ENCODE measurements around the gene RADIL.
"Not testable (repeated sequence)": the region's sequence is repeated elsewhere in the genome, so short reads cannot be mapped to it uniquely, and the experiment has no call there.

Gene RADIL

DNA sequence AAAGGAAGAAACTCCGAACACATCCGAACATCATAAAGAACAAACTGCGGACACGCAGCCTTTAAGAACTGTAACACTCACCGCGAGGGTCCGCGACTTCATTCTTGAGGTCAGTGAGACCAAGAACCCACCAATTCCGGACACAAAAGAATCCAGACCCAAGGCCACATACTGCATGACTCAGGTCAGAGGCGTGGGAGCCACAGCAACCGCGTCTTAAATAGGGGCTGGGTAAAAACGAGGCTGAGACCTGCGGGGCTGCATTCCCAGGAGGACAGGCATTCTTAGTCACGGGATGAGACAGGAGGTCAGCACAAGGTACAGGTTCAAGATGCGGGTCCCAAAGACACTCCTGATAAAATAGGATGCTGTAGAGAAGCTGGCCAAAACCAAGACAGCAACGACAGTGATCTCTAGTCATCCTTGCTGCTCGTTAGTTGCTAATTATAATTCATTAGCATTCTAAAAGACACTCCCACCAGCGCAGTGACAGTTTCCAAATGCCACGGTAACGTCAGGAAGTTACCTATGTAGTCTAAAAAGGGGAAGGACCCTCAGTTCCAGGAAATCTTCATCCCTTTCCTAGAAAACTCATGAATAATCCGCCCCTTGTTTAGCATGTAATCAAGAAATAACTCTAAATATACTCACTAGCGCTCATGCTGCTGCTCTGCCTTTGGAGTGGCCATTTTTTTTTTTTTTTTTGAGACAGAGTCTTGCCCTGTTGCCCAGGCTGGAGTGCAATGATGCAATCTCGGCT, 88.7 kb downstream of the RADIL start:
- no peak for TF ChIP-seq CTCF (IDR thresholded peaks at IDR 0.05; ENCODE audit: borderline replicate concordance, control extremely low read depth, extremely low read depth, insufficient read depth, missing control alignments)
- in situ Hi-C loops (cut with MboI; ENCODE audit: low sequenced_read_pairs, unreplicated experiment): loop anchor here (10.0 kb wide), 1 partner anchor 290 kb away; no protein-coding TSS in a partner anchor
- DNase-seq (ENCODE audit: low spot score): no peak

DNA sequence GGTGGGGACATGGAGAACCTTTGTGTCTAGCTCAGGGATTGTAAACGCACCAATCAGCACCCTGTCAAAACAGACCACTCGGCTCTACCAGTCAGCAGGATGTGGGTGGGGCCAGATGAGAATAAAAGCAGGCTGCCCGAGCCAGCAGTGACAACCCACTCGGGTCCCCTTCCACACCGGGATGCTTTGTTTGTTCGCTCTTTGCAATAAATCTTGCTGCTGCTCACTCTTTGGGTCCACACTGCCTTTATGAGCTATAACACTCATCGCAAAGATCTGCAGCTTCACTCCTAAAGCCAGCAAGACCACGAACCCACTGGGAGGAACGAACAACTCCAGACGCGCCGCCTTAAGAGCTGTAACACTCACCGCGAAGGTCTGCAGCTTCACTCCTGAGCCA, 89.3 kb downstream of the RADIL start:
- in situ Hi-C loops (cut with MboI; ENCODE audit: low sequenced_read_pairs, unreplicated experiment): loop anchor here (10.0 kb wide), 1 partner anchor 291 kb away; no protein-coding TSS in a partner anchor
- DNase-seq (ENCODE audit: low spot score): not testable (repeated sequence)

DNA sequence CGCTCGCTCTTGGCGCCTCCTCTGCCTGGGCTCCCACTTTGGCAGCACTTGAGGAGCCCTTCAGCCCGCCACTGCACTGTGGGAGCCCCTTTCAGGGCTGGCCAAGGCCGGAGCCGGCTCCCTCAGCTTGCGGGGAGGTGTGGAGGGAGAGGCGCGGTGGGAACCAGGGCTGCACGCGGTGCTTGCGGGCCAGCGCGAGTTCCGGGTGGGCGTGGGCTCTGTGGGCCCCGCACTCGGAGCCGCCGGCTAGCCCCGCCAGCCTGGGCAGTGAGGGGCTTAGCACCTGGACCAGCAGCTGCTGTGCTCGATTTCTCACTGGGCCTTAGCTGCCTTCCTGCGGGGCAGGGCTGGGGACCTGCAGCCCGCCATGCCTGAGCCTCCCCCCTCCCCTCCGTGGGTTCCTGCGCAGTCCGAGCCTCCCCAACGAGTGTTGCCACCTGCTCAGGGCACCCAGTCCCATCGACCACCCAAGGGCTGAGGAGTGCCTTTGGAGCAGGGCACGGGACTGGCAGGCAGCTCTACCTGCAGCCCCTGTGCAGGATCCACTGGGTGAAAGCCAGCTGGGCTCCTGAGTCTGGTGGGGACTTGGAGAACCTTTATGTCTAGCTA, 90.0 kb downstream of the RADIL start:
- in situ Hi-C loops (cut with MboI; ENCODE audit: low sequenced_read_pairs, unreplicated experiment): loop anchor here (10.0 kb wide), 1 partner anchor 291 kb away; no protein-coding TSS in a partner anchor
- not testable (repeated sequence) for DNase-seq (ENCODE audit: low spot score)

DNA sequence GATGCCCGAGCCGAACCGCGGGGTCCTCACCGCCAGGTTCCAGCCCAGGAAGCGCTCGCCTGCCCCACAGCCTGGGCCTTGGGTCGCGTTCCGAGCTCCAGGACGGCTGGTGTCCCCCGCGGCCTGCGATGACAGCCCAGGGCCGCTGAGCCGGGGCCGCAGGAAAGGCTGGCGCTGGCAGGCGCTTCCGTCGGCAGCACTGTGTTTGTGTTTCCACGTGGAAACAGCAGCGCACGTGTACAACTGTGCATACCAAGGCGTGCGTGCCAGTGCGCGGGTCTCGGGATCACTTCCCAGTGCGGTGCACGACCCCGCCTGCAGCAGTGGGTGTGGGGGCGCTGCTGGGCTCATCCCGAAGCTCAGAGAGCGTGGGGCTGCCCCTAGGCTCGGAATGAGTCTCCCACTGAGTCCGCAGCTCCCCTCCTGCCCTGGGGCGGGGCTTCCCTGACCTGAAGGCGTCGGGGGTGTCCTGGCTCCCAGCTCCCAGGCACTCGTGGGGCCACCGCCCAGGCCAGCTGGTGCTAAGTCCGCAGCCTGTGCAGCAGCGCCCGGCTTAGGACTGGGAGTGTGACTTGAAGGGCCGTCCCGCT, 90.9 kb downstream of the RADIL start:
- no peak for TF ChIP-seq CTCF (IDR thresholded peaks at IDR 0.05; ENCODE audit: borderline replicate concordance, control extremely low read depth, extremely low read depth, insufficient read depth, missing control alignments)
- DNase-seq (ENCODE audit: low spot score): no peak
- in situ Hi-C loops (cut with MboI; ENCODE audit: low sequenced_read_pairs, unreplicated experiment): loop anchor here (10.0 kb wide), 1 partner anchor 292 kb away; no protein-coding TSS in a partner anchor

GRCh38 chr7:4791738-4792536, 91.6 kb downstream of the RADIL start:
- peak; percentile 90 for DNase-seq (ENCODE audit: low spot score)
- in situ Hi-C loops (cut with MboI; ENCODE audit: low sequenced_read_pairs, unreplicated experiment): loop anchor here (10.0 kb wide), 1 partner anchor 293 kb away; no protein-coding TSS in a partner anchor
- TF ChIP-seq CTCF (IDR thresholded peaks at IDR 0.05; ENCODE audit: borderline replicate concordance, control extremely low read depth, extremely low read depth, insufficient read depth, missing control alignments): peak; percentile 75

- in situ Hi-C loops (cut with MboI; ENCODE audit: low sequenced_read_pairs, unreplicated experiment): loop anchor here (10.0 kb wide), 1 partner anchor 294 kb away; no protein-coding TSS in a partner anchor
- TF ChIP-seq CTCF (IDR thresholded peaks at IDR 0.05; ENCODE audit: borderline replicate concordance, control extremely low read depth, extremely low read depth, insufficient read depth, missing control alignments): no peak
- no peak for DNase-seq (ENCODE audit: low spot score)
These were observed 92.3 kb downstream of the RADIL start for GRCh38 chr7:4791101-4791737.

- no peak for DNase-seq (ENCODE audit: low spot score)
- in situ Hi-C loops (cut with MboI; ENCODE audit: low sequenced_read_pairs, unreplicated experiment): loop anchor here (10.0 kb wide), 1 partner anchor 294 kb away; no protein-coding TSS in a partner anchor
- no peak for TF ChIP-seq CTCF (IDR thresholded peaks at IDR 0.05; ENCODE audit: borderline replicate concordance, control extremely low read depth, extremely low read depth, insufficient read depth, missing control alignments)
These were observed 93.0 kb downstream of the RADIL start for GRCh38 chr7:4790516-4790991.

All from GM13976 (cell line).